ENCODE measurements around the gene LRMDA.

LRMDA gene

DNA sequence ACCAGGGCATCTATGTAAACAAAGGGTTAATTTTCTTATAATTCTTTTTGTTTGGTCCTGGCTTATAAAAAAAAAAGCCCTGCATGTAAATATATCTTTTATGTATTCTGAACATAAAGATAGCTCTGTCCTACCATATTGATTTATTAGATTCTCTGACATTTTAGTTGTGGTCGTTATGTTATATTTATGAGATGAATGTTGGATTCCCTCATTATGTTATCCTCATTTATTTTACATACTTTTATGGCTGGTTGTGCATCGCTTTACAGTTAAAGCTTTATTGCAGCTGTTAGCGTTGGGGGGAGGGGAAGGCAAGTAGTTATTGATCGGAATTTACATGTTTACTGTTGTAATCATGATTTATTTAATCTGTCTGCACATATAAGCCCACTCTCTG lies 431.5 kb downstream of the LRMDA start:
- Histone ChIP-seq H3F3A (ENCODE audit: insufficient read depth) (no peaks in the 10 kb centered on the region), H3K9me2 (replicated peaks; ENCODE audit: insufficient read depth, low read length) (no peaks in the 10 kb centered on the region), H3K4me3 (ENCODE audit: insufficient read depth, low read length, poor library complexity, severe bottlenecking) (no peak overlapping the region), H3K9ac (ENCODE audit: low read length) (no peak overlapping the region), H3K4me2 (ENCODE audit: low read depth, low read length, poor library complexity, severe bottlenecking) (no peak overlapping the region), H2AFZ (ENCODE audit: low read depth, low read length, severe bottlenecking) (no peak overlapping the region), H3K79me2 (ENCODE audit: insufficient read depth, low read length) (no peaks in the 10 kb centered on the region), H3K27me3 (ENCODE audit: low read length) (no peaks in the 10 kb centered on the region), H3K27ac (ENCODE audit: low read depth, low read length) (no peak overlapping the region), H4K20me1 (ENCODE audit: low read depth, low read length) (no peaks in the 10 kb centered on the region), H3K9me3 (ENCODE audit: insufficient read depth, low read length) (no peaks in the 10 kb centered on the region), H3K36me3 (ENCODE audit: low read length) (no peaks in the 10 kb centered on the region)
- TF ChIP-seq, protein P1, sequence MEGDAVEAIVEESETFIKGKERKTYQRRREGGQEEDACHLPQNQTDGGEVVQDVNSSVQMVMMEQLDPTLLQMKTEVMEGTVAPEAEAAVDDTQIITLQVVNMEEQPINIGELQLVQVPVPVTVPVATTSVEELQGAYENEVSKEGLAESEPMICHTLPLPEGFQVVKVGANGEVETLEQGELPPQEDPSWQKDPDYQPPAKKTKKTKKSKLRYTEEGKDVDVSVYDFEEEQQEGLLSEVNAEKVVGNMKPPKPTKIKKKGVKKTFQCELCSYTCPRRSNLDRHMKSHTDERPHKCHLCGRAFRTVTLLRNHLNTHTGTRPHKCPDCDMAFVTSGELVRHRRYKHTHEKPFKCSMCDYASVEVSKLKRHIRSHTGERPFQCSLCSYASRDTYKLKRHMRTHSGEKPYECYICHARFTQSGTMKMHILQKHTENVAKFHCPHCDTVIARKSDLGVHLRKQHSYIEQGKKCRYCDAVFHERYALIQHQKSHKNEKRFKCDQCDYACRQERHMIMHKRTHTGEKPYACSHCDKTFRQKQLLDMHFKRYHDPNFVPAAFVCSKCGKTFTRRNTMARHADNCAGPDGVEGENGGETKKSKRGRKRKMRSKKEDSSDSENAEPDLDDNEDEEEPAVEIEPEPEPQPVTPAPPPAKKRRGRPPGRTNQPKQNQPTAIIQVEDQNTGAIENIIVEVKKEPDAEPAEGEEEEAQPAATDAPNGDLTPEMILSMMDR (IDR thresholded peaks at IDR 0.05; ENCODE audit: insufficient read depth, low read length, poor library complexity, severe bottlenecking) = no peak
- no peak for TF ChIP-seq EZH2phosphoT487 (conservative IDR thresholded peaks at IDR 0.05; ENCODE audit: low read length)

- Histone ChIP-seq H3K9me2 (replicated peaks; ENCODE audit: insufficient read depth, low read length) (no peaks in the 10 kb centered on the region), H3K4me3 (ENCODE audit: insufficient read depth, low read length, poor library complexity, severe bottlenecking) (no peak overlapping the region), H3K27me3 (ENCODE audit: low read length) (no peaks in the 10 kb centered on the region), H3K79me2 (ENCODE audit: insufficient read depth, low read length) (no peaks in the 10 kb centered on the region), H3K27ac (ENCODE audit: low read depth, low read length) (no peak overlapping the region), H3K9ac (ENCODE audit: low read length) (no peak overlapping the region), H3K4me2 (ENCODE audit: low read depth, low read length, poor library complexity, severe bottlenecking) (no peak overlapping the region), H3K36me3 (ENCODE audit: low read length) (no peaks in the 10 kb centered on the region), H3F3A (ENCODE audit: insufficient read depth) (no peaks in the 10 kb centered on the region), H2AFZ (ENCODE audit: low read depth, low read length, severe bottlenecking) (no peak overlapping the region), H4K20me1 (ENCODE audit: low read depth, low read length) (no peaks in the 10 kb centered on the region), H3K9me3 (ENCODE audit: insufficient read depth, low read length) (no peaks in the 10 kb centered on the region)
- no peak for TF ChIP-seq EZH2phosphoT487 (conservative IDR thresholded peaks at IDR 0.05; ENCODE audit: low read length)
- TF ChIP-seq, protein P1 (IDR thresholded peaks at IDR 0.05; ENCODE audit: insufficient read depth, low read length, poor library complexity, severe bottlenecking) = no peak
Observed at GRCh38 chr10:75864717-75865116, 433.3 kb downstream of the LRMDA start.

GRCh38 chr10:75865413-75866299 lies 434.2 kb downstream of the LRMDA start:
- Histone ChIP-seq H3K27ac (ENCODE audit: low read depth, low read length) (no peak overlapping the region), H3K4me3 (ENCODE audit: insufficient read depth, low read length, poor library complexity, severe bottlenecking) (no peak overlapping the region), H3K9ac (ENCODE audit: low read length) (no peak overlapping the region), H3K4me2 (ENCODE audit: low read depth, low read length, poor library complexity, severe bottlenecking) (no peak overlapping the region), H3K79me2 (ENCODE audit: insufficient read depth, low read length) (no peaks in the 10 kb centered on the region), H3K27me3 (ENCODE audit: low read length) (no peaks in the 10 kb centered on the region), H3K9me3 (ENCODE audit: insufficient read depth, low read length) (no peaks in the 10 kb centered on the region), H3F3A (ENCODE audit: insufficient read depth) (no peaks in the 10 kb centered on the region), H4K20me1 (ENCODE audit: low read depth, low read length) (no peaks in the 10 kb centered on the region), H3K36me3 (ENCODE audit: low read length) (no peaks in the 10 kb centered on the region), H3K9me2 (replicated peaks; ENCODE audit: insufficient read depth, low read length) (no peaks in the 10 kb centered on the region), H2AFZ (ENCODE audit: low read depth, low read length, severe bottlenecking) (no peak overlapping the region)
- no peak for TF ChIP-seq EZH2phosphoT487 (conservative IDR thresholded peaks at IDR 0.05; ENCODE audit: low read length)
- TF ChIP-seq, protein P1 (IDR thresholded peaks at IDR 0.05; ENCODE audit: insufficient read depth, low read length, poor library complexity, severe bottlenecking) = no peak

All from SU-DHL-6 (cell line).